ENCODE results near the gene OXNAD1.

OXNAD1 gene

DNA sequence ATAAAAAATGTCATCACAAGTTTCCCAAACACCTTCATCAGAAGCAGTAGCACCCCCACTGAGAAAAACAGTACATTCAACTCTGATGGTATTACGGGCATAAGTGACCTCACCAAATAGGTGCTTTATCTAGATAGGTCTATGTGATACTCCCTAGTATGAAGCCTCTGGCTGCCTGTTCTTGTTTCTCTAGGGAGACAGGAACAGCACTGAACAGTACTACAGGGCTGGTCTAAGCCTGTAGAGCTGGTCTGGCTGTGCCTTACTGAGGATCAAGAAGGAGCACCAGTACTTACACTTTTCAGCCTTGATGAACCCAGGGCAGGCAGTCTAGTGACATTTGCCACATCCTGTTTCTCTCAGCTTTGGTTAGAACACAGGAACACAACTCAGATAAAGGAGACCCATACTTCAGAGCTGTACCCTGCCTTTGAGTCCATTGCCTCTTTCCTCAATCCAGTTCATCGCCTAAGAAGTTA lies 35.9 kb downstream of the OXNAD1 start:
- Histone ChIP-seq H3K27me3 (replicated peaks) (no peaks in the 10 kb centered on the region), H3K27ac (no peak overlapping the region), H3K4me3 (ENCODE audit: low read depth, low read length) (no peak overlapping the region), H3K36me3 (replicated peaks) (no peaks in the 10 kb centered on the region)
- no peak for TF ChIP-seq CTCF (IDR thresholded peaks at IDR 0.05; ENCODE audit: low read depth, low read length, missing control alignments)
- in situ Hi-C loops (cut with HindIII; ENCODE audit: low pct_ligation_motif_present, low sequenced_read_pairs) = no loop called here
- DNase-seq = no peak

GRCh38 chr3:16301507-16301906 lies 36.5 kb downstream of the OXNAD1 start:
- TF ChIP-seq CTCF (IDR thresholded peaks at IDR 0.05; ENCODE audit: low read depth, low read length, missing control alignments) = no peak
- Histone ChIP-seq H3K27me3 (replicated peaks) (no peaks in the 10 kb centered on the region), H3K36me3 (replicated peaks) (no peaks in the 10 kb centered on the region), H3K4me3 (ENCODE audit: low read depth, low read length) (no peak overlapping the region), H3K27ac (no peak overlapping the region)
- in situ Hi-C loops (cut with HindIII; ENCODE audit: low pct_ligation_motif_present, low sequenced_read_pairs) = no loop called here
- no peak for DNase-seq

DNA sequence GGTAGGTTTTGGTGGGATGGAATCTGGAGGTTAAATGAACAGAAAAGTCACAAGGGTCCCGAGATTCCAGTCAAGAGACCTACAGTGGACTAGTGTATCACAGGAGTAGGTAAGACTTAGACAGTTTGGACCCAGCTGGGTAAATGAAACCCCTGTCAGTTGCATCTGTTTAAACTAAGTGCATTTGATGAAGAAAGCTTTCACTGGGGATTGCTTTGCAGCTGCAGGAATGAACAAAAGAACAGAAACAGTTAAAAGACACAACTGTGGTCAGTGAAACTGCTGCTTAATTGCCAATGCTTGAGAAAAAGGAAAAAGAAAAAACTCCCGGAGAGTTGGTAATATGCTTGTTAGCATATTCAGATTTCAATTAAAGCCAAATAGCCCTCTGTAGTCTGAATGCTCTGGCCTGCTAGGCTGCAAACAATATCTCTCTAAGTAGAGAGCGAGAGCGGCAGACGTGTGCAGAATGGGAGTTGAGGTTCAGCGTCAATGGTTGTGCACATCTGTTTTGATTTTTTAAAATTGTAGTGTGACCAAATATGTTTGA lies 37.1 kb downstream of the OXNAD1 start:
- no peak for TF ChIP-seq CTCF (IDR thresholded peaks at IDR 0.05; ENCODE audit: low read depth, low read length, missing control alignments)
- Histone ChIP-seq H3K27me3 (replicated peaks) (no peaks in the 10 kb centered on the region), H3K4me3 (ENCODE audit: low read depth, low read length) (no peak overlapping the region), H3K27ac (no peak overlapping the region), H3K36me3 (replicated peaks) (no peaks in the 10 kb centered on the region)
- DNase-seq = no peak
- in situ Hi-C loops (cut with HindIII; ENCODE audit: low pct_ligation_motif_present, low sequenced_read_pairs) = no loop called here

DNA sequence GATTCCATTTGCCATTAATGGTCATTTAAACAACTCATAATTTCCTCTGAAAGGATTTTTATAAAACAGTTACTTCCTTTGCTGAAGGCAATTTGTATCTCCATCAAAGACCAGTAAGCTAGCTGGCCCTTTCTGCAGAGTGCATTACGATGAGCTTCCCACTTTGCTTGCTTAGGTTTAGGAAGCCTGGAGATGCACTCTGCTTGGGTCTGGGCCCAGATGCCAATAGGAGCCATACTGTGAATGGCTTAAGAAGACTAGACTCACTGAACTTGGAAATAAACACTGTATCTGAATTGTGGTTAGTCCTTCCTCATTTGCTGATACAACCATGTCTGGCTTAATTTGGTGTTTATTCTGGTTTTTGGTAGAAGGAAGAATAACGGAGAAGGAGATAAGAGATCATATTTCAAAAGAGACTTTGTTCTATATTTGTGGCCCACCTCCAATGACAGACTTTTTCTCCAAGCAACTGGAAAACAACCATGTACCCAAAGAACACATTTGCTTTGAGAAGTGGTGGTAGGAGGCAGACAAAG lies 38.1 kb downstream of the OXNAD1 start:
- Histone ChIP-seq H3K4me3 (ENCODE audit: low read depth, low read length) (no peak overlapping the region), H3K27ac (no peak overlapping the region), H3K36me3 (replicated peaks) (no peaks in the 10 kb centered on the region), H3K27me3 (replicated peaks) (no peaks in the 10 kb centered on the region)
- DNase-seq = no peak
- in situ Hi-C loops (cut with HindIII; ENCODE audit: low pct_ligation_motif_present, low sequenced_read_pairs) = no loop called here
- TF ChIP-seq CTCF (IDR thresholded peaks at IDR 0.05; ENCODE audit: low read depth, low read length, missing control alignments) = no peak

GRCh38 chr3:16304061-16305010 lies 39.3 kb downstream of the OXNAD1 start:
- peak; percentile 35 for DNase-seq
- H3K27me3 ChIP-seq (replicated peaks) = no peaks in the 10 kb centered on the region
- H3K27ac ChIP-seq = no peak overlapping the region
- TF ChIP-seq CTCF (IDR thresholded peaks at IDR 0.05; ENCODE audit: low read depth, low read length, missing control alignments) = no peak
- in situ Hi-C loops (cut with HindIII; ENCODE audit: low pct_ligation_motif_present, low sequenced_read_pairs) = no loop called here
- no peaks in the 10 kb centered on the region for H3K36me3 ChIP-seq (replicated peaks)
- H3K4me3 ChIP-seq (ENCODE audit: low read depth, low read length) = no peak overlapping the region
